Stimulated activated CD4-positive, alpha-beta T cell treated with anti-CD3 and anti-CD28 coated beads, Interleukin-15, amount 100 ng/mL, for 1 hour (primary cell): ENCODE measurements around the gene COL21A1.
"Not testable (repeated sequence)": the region's sequence is repeated elsewhere in the genome, so short reads cannot be mapped to it uniquely, and the experiment has no call there.

Experiments
- DNase-seq, 2 donors: peaks; one replicate each; pipeline ENCODE4 v3.0.0-alpha.2; 2020; ENCODE audit warnings: low read depth in 1 of 2, low spot score in 1 of 2

The COL21A1 gene

GRCh38 chr6:56246881-56247653 lies at the start of gene COL21A1:
TSS of gene COL21A1 (minus strand) at chr6:56247580. CDS start at chr6:56182618, 64,962 bp downstream.
- DNase-seq = no peak

- DNase-seq = no peak
Measured at GRCh38 chr6:56293781-56294180, 46.4 kb upstream of the COL21A1 start.

GRCh38 chr6:56292505-56293181 lies 45.3 kb upstream of the COL21A1 start:
- DNase-seq = no peak

DNA sequence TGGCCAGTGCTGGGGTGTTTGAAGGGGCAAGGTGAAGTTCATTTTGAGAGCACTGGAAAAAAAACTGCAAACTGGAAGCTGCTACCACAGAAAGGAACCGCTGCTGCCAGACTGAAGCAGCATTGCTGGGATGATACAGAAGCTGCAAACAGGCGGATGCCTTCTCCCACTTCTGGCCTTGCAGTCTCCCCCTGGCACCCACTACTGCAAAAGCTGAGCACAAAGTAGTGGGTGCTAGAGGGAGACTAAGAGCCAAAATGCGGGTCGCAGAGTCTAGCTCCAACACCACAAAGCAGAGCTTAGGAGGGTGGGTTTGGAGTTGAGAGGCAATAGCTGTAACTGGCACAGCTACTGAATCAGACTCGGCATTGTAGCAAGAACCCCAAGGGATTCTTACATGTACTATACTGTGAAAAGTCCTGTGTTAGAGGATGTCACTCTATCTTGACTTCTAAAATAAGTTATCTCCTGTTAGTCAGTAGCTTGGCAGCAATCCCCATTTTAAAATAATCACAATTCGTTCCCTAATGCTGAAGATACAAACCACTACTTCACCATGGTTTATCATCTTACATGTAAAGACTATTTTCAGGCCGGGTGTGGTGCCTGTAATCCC lies 44.0 kb upstream of the COL21A1 start:
- no peak for DNase-seq

- DNase-seq = no peak
Measured at GRCh38 chr6:56289721-56290120, 42.3 kb upstream of the COL21A1 start.

DNA sequence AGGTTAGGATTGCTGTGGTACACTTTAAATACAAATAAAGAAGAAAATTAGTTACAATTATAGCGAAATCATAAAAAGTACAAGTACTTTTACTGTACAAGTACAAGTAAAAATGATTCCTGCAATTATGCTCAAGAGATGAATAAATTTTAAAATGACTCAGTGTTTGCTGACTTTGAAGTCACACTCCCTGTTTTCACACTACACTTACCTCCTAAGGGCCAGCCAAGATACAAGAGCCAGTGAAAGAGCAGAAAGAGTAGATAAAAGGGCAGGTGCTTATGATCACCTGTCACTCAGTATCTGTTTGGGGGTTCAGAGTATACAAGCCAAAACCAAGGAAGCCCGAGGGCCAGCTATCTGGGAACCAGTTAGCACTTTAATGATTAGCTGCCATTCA lies 41.0 kb upstream of the COL21A1 start:
- DNase-seq = no peak

DNA sequence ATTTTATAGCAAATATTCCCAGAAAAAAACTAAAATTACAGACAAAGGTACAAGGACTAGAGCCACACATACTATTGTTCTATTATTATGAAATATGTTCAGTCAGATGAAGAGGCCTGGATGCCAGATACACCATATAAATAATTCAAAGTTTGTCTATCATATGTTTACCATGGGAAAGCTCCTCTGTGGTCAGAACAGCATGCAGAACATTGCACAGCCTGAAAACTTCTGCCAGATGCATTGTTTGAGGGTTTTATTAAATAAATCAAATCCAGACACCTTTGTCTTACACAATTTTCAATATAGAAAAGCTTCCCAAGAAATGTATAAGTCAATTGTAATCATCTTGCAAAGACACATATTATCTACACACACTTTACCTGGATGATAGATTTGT lies 35.0 kb upstream of the COL21A1 start:
- DNase-seq = no peak

DNA sequence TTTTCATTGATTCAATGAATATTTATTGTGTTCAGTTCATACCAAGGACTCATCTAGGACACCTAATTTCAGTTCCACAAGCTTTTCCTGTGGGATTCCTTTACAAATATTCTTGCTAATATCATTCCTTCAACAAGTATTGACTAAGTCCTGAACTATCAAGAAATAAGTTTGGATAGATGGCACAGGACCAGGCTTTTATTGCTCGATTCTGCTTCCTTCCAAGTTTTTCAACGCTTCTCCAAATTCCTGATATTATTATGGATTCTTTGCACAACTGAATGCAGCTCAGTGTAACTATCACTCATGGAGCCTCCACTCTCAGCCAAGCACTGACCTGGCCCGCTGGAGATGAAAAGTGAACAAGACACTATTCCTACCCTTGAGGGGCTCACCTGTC lies 32.7 kb upstream of the COL21A1 start:
- DNase-seq = no peak

- DNase-seq = no peak
Measured at GRCh38 chr6:56279331-56280080, 32.1 kb upstream of the COL21A1 start.

DNA sequence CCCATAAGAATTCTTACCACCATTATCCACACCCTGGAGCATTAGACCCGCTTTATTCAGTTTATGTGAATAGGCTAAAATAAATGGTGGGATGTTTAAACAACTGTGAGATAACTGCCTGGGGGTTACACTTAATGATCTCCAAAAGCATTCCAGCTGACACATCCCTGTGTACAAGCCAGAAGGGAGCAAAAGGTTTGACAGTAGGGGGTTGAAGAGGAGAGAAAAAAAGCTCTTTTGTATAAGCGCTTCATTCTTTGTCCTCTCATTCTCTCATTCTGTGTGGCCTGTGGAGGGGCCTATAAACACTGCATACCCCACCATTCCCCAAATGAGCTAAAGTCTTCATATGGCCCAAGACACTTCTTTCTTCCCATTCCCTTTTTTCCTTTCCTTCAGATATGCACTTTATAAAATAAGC lies 30.8 kb upstream of the COL21A1 start:
- DNase-seq = no peak

DNA sequence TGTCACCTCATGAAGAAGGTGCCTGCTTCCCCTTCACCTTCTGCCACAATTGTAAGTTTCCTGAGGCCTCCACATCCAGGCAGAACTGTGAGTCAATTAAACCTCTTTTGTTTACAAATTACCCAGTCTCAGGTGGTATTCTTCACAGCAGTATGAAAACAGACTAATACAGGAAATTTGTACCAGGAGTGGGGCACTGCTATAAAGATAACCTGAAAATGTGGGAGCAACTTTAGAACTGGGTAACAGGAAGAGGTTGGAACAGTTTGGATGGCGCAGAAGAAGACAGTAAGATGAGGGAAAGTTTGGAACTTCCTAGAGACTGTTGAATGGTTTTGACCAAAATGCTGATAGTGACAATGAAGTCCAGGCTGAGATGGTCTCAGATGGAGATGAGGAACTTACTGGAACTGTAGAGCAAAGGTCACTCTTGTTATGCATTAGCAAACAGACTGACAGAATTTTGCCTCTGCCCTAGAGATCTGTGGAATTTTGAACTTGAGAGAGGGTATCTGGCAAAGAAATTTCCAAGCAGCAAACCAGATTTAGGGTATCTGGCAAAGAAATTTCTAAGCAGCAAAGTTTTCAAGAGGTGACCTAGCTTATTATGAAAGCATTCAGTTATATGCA lies 23.5 kb upstream of the COL21A1 start:
- no peak for DNase-seq

- no peak for DNase-seq
Measured at GRCh38 chr6:56268266-56268665, 20.9 kb upstream of the COL21A1 start.

GRCh38 chr6:56266011-56266410 lies 18.6 kb upstream of the COL21A1 start:
- no peak for DNase-seq

- DNase-seq = no peak
Measured at GRCh38 chr6:56263596-56264315, 16.4 kb upstream of the COL21A1 start.

DNA sequence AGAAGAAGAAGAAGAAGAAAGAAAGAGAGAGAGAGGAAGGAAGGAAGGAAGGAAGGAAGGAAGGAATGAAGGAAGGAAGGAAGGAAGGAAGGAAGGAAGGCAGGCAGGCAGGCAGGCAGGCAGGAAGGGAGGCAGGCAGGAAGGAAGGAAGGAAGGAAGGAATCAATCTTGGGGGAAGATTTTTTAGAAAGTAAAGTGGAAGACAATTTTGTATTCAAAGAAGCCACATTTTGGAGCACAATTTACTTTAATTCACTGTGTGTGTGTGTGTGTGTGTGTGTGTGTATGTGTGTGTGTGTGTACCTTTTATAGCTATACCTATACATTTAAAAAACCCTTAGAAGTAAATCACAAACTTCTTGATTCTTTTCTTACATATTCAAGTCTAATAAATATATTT lies 13.2 kb upstream of the COL21A1 start:
- DNase-seq = not testable (repeated sequence)

DNA sequence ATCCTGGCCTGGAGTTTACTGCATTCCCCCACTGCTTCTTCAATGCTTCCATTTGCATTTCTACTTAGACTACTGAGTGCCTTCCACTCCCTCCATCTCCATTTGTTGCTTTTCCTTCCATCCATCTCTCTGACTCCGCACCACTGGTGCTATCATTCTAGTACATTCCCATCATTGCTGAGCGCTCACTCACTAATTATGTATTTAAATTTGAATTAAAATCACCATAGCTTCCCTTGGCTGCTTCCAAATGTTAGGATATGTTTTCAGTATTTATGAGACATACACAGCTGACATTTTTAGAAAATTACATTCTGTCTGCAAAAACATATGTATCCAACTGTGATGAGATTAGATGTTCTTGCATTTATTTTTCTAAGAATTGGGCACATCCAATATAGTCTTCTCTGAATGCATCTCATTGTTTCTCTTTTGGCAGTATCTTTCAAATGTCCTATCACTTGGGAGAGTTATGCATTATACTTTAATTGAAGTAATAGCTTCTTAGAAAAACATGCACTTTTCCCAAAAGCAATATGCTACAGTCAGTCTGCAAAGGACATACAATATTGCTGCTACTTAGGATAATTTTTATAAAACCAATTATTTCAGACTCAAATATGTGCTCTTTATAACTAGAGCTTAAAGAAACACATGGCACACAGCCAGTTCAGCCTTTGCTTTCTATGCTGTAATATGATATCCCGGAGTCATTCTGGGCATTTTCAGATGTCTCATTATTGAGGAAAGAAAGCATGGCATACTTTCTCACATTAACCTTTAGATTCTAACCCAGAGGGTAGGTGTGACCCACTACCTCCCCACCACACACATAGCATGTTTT lies 12.1 kb upstream of the COL21A1 start:
- no peak for DNase-seq

GRCh38 chr6:56255349-56255748 lies 8.0 kb upstream of the COL21A1 start:
- no peak for DNase-seq

- DNase-seq = no peak
Measured at GRCh38 chr6:56250266-56250665, 2.9 kb upstream of the COL21A1 start.

- no peak for DNase-seq
Measured at GRCh38 chr6:56247654-56248122, 308 bp upstream of the COL21A1 start.

- DNase-seq = no peak
Measured at GRCh38 chr6:56246541-56246880, 869 bp downstream of the COL21A1 start.
